Endothelial cell of umbilical vein (primary cell): ENCODE results near the gene PDCD1. TPM values are rescaled to one million over a fixed set of nuclear protein-coding genes. Genes with fewer than 3 reads are reported as not detected.

Experiments
- BruUV-seq: library from RNA; stranded (reverse); fragments of 400-500 nt; replicated peaks from 2 replicates; lab custom pipeline; 2021; lab: Mats Ljungman, UMichigan
- CTCF ChIA-PET: fragments of 300-600, 350-600 bp; sonication (Branson Sonifier 250); formaldehyde crosslinking; loops from one replicate; lab custom pipeline; 2021; ENCODE audit warnings: antibody characterized with exemption, inconsistent platforms; lab: Charles Lee
- POLR2A ChIA-PET: fragments of 300-600, 350-600 bp; sonication (Branson Sonifier 250); formaldehyde crosslinking; loops from one replicate; lab custom pipeline; 2021; ENCODE audit warnings: antibody characterized with exemption, inconsistent platforms; lab: Charles Lee
- DNase-seq: peaks from one replicate; pipeline ENCODE4 v3.0.0-alpha.2; 2011; ENCODE audit warnings: low read depth, low spot score
- FAIRE-seq: peaks from 2 replicates; lab custom pipeline; 2011; peaks lifted over from hg19 to GRCh38; lab: Jason Lieb, UNC
- H2AFZ ChIP-seq: 2 replicates; pipeline ENCODE4 v1.6.0; 2012; ENCODE audit warnings: low read depth, low read length, control low read depth, inconsistent platforms
- H3K27ac ChIP-seq: 2 replicates; pipeline ENCODE4 v1.5.1; 2011; ENCODE audit warnings: low read depth, mild to moderate bottlenecking, control low read depth, low read length, moderate library complexity; ENCODE audit not compliant: insufficient read depth
- H3K27me3 ChIP-seq, 2 experiments: 2 replicates each; pipeline versions ENCODE4 v1.6.0 to v1.6.1; 2011; ENCODE audit warnings: low read length in 2 of 2, mixed read lengths in 1 of 2; ENCODE audit not compliant: control insufficient read depth in 2 of 2, insufficient read depth in 2 of 2
- H3K36me3 ChIP-seq, 2 experiments: 2 replicates in 1 of 2; 3 replicates in 1 of 2; pipeline ENCODE4 v1.5.1; 2011; ENCODE audit warnings: low read length in 2 of 2, mild to moderate bottlenecking in 1 of 2, moderate library complexity in 1 of 2; ENCODE audit not compliant: control insufficient read depth in 2 of 2, insufficient read depth in 2 of 2; ENCODE audit errors: extremely low read depth in 1 of 2
- H3K4me1 ChIP-seq: 3 replicates; pipeline ENCODE4 v1.5.1; 2011; ENCODE audit warnings: mild to moderate bottlenecking, low read length; ENCODE audit not compliant: control insufficient read depth, insufficient read depth; ENCODE audit errors: extremely low read depth
- H3K4me2 ChIP-seq: 2 replicates; pipeline ENCODE4 v1.6.1; 2011; ENCODE audit warnings: low read length, control low read depth, mixed read lengths; ENCODE audit not compliant: insufficient read depth
- H3K4me3 ChIP-seq, 3 experiments: fragments of 200-600 bp in 1 of 3; sonication (generic), shearing (Covaris generic) in 1 of 3; replicated peaks in 1 of 3; 2 replicates each; pipeline ENCODE4 v1.5.1; 2011 to 2016; ENCODE audit warnings: control low read depth in 3 of 3, low read length in 3 of 3, mild to moderate bottlenecking in 2 of 3, inconsistent platforms in 1 of 3, low read depth in 1 of 3, moderate library complexity in 1 of 3; ENCODE audit not compliant: insufficient read depth in 1 of 3
- H3K79me2 ChIP-seq: 2 replicates; pipeline ENCODE4 v1.6.0; 2012; ENCODE audit warnings: low read length, inconsistent platforms; ENCODE audit not compliant: control insufficient read depth, insufficient read depth
- H3K9ac ChIP-seq: replicated peaks from 2 replicates; pipeline ENCODE3; 2011; ENCODE audit warnings: low read length, control low read depth; ENCODE audit not compliant: insufficient read depth; ENCODE audit errors: extremely low read depth
- H3K9me1 ChIP-seq: replicated peaks from 3 replicates; pipeline ENCODE4 v1.6.0; 2011; ENCODE audit warnings: mild to moderate bottlenecking, low read length; ENCODE audit not compliant: control insufficient read depth, insufficient read depth; ENCODE audit errors: extremely low read depth
- H3K9me3 ChIP-seq: replicated peaks from 2 replicates; pipeline ENCODE4 v1.5.1; 2012; ENCODE audit warnings: low read length, inconsistent platforms; ENCODE audit not compliant: control insufficient read depth, insufficient read depth
- H4K20me1 ChIP-seq: replicated peaks from 2 replicates; pipeline ENCODE3; 2011; ENCODE audit warnings: mild to moderate bottlenecking, low read length; ENCODE audit not compliant: control insufficient read depth, insufficient read depth; ENCODE audit errors: extremely low read depth
- CTCF ChIP-seq, 2 donors: IDR thresholded peaks; 1 replicate in 1 of 2; 2 replicates in 1 of 2; pipeline ENCODE4 v1.5.1; 2011; ENCODE audit warnings: low read length in 2 of 2, mild to moderate bottlenecking in 2 of 2, moderate library complexity in 2 of 2, control low read depth in 1 of 2, inconsistent platforms in 1 of 2, low read depth in 1 of 2; ENCODE audit not compliant: insufficient read depth in 1 of 2; ENCODE audit errors: extremely low read depth in 1 of 2
- EZH2 ChIP-seq: IDR thresholded peaks from 2 replicates; pipeline ENCODE4 v1.6.1; 2012; ENCODE audit warnings: borderline replicate concordance, low read depth, mild to moderate bottlenecking, moderate library complexity, low read length, inconsistent platforms; ENCODE audit not compliant: severe bottlenecking
- FOS ChIP-seq: IDR thresholded peaks from 2 replicates; pipeline ENCODE4 v1.6.1; 2011; ENCODE audit warnings: mild to moderate bottlenecking, low read length, moderate library complexity, borderline replicate concordance; ENCODE audit not compliant: insufficient read depth
- GATA2 ChIP-seq: IDR thresholded peaks from 2 replicates; pipeline ENCODE4 v1.7.0; 2011; ENCODE audit warnings: low read depth, mild to moderate bottlenecking, moderate library complexity, mixed read lengths, low read length; ENCODE audit not compliant: insufficient read length, insufficient read depth
- JUN ChIP-seq: IDR thresholded peaks from 2 replicates; pipeline ENCODE4 v1.6.1; 2011; ENCODE audit warnings: borderline replicate concordance, low read depth; ENCODE audit not compliant: insufficient read length, insufficient read depth
- MYC ChIP-seq: IDR thresholded peaks from one replicate; pipeline ENCODE4 v1.6.1; 2011; ENCODE audit warnings: mild to moderate bottlenecking, low read depth, low read length
- POLR2A ChIP-seq: IDR thresholded peaks from 2 replicates; pipeline ENCODE4 v1.6.1; 2012; ENCODE audit warnings: low read depth, mild to moderate bottlenecking, control low read depth, low read length
- POLR2AphosphoS5 ChIP-seq: IDR thresholded peaks from 2 replicates; pipeline ENCODE4 v1.6.1; 2012; ENCODE audit warnings: low read depth, mild to moderate bottlenecking, control low read depth, low read length, moderate library complexity; ENCODE audit not compliant: insufficient read depth
- dilution Hi-C: fragments of 300-500 bp; cut with MboI; formaldehyde crosslinking; loops from one replicate; pipeline ENCODE4 v1.15.0; 2019; ENCODE audit warnings: low sequenced_read_pairs; ENCODE audit not compliant: extremely low pct_ligation_motif_present
- intact Hi-C: fragments of 100-400 bp; cut with micrococcal nuclease; formaldehyde crosslinking; loops from one replicate; pipeline ENCODE4 v1.10.0; 2022
- polyA plus RNA-seq, 4 experiments: library from polyadenylated mRNA; depleted of rRNA in 3 of 4; stranded (reverse) in 3 of 4; unstranded in 1 of 4; fragments of >200 nt; gene quantifications; 2 replicates each; pipeline versions ENCODE4 v1.2.1 to v1.2.3, GENCODE V29; 2011 to 2012; ENCODE audit warnings: missing spikeins in 1 of 4
- total RNA-seq: library from RNA; stranded (reverse); gene quantifications from 2 replicates; pipeline ENCODE4 v1.2.3, GENCODE V29; 2021
- TF ChIP-seq, protein P1 (sequence below): IDR thresholded peaks from 2 replicates; pipeline ENCODE4 v1.6.1; 2011; ENCODE audit not compliant: insufficient read depth, insufficient read length

PDCD1 gene
- total and polyA plus RNA-seq, 2 donors (not counting 3 experiments of a cell fraction or from before 2014, with no cell fraction given): not detected

DNA sequence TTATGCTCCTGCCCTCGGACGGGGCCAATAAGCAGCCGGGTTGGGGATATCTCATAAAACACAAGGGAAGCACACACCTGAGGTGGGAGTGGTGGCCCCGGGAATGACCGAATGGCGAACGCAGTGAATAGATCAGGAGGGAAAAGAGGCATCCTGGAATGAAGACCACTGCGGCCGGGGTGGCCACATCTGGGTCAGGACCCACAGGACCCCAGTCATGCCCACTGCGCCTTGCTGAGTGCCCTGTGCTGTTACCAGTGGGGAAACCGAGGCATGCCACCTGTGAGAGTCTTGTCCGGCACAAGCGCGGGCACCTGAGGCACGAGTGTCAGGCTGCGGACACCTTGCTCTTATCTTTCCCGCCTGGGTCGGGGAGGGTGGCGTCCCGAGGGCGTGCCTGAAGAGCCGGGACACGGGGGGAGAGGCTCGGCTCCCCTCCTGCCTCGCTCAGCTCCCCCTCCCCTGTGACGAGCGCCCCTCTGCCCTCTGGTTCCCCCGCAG, 1.6 kb downstream of the PDCD1 start:
- H3K36me3 ChIP-seq: no peaks in the 10 kb centered on the region
- H3K4me1 ChIP-seq: no peaks in the 10 kb centered on the region
- H3K4me3 ChIP-seq: no peak overlapping the region
- no peaks in the 10 kb centered on the region for H3K9me1 ChIP-seq
- H3K27me3 ChIP-seq: no peaks in the 10 kb centered on the region
- no peak overlapping the region for H3K9ac ChIP-seq
- CTCF ChIA-PET: no interaction called here
- TF ChIP-seq GATA2 (no peak), FOS (no peak), POLR2AphosphoS5 (no peak), EZH2 (no peak), MYC (no peak), JUN (no peak), POLR2A (no peak), CTCF (IDR thresholded peaks at IDR 0.05; ENCODE audit: extremely low read depth in 1 of 2, insufficient read depth in 1 of 2, low read depth in 1 of 2, low read length in 2 of 2) (no peak)
- TF ChIP-seq, protein P1, sequence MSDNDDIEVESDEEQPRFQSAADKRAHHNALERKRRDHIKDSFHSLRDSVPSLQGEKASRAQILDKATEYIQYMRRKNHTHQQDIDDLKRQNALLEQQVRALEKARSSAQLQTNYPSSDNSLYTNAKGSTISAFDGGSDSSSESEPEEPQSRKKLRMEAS: no peak
- no peak for FAIRE-seq
- no peak overlapping the region for H3K27ac ChIP-seq
- POLR2A ChIA-PET: no interaction called here
- no peaks in the 10 kb centered on the region for H3K9me3 ChIP-seq
- no TSS peak for BruUV-seq
- H3K79me2 ChIP-seq: no peaks in the 10 kb centered on the region
- intact Hi-C loops (no loop called here), dilution Hi-C loops (no loop called here)
- no peak overlapping the region for H2AFZ ChIP-seq
- no peak overlapping the region for H3K4me2 ChIP-seq
- no peaks in the 10 kb centered on the region for H4K20me1 ChIP-seq
- no peak for DNase-seq
